Stimulated activated CD8-positive, alpha-beta memory T cell treated with anti-CD3 and anti-CD28 coated beads, Interleukin-7, amount 100 ng/mL, for 48 hours (primary cell): Measurements from ENCODE around the gene NPW.
A peak's percentile ranks its signal among the peaks of the same experiment; 100 is the strongest.

Experiments used
- DNase-seq, 2 donors: peaks; one replicate each; pipeline ENCODE4 v3.0.0-alpha.2; 2020; ENCODE audit warnings: low read depth in 1 of 2; ENCODE audit errors: extremely low read depth in 1 of 2

NPW gene

DNA sequence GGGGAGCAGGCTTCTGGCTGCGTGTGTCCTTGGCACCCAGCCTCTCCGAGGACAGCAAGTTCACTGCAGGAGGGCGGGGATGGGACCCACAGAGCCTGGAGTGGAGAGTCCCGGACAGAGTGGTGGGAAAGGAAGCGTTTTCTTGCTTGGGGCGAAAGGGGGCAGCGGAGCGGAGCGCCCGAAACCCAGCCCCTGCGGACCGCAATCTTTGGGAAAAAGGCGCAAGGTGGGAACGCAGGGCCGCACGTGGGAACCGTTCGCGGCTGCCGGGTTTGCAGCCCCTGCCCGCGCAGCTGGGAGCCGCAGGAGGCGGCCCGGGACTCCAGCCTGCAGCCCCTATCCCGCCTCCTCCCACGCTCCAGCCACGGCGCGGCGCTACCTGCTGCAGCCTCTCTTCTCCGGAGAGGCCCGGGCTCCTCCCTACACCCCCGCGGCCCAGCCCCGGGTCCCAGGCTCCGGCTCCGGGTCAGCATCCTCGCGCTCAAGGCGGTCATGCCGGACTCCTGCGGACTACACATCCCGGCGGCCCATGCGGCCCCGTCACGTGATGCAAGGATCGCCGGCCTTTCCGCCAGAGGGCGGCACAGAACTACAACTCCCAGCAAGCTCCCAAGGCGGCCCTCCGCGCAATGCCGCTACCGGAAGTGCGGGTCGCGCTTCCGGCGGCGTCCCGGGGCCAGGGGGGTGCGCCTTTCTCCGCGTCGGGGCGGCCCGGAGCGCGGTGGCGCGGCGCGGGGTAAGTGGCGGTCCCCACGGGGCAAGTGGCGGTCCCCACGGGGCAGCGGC is 27.9 kb downstream of the NPW start, which contains the start of the genes NTHL1 and TSC2:
TSS of gene NTHL1 (minus strand) at position 505 of the 786 bp plus-strand sequence. CDS start at position 494, 11 bp downstream.
TSS of gene TSC2 (plus strand) at position 656 of the 786 bp plus-strand sequence. CDS start 631 bp downstream, outside the sequence.
- peak; percentile 93 to 94 for DNase-seq

DNA sequence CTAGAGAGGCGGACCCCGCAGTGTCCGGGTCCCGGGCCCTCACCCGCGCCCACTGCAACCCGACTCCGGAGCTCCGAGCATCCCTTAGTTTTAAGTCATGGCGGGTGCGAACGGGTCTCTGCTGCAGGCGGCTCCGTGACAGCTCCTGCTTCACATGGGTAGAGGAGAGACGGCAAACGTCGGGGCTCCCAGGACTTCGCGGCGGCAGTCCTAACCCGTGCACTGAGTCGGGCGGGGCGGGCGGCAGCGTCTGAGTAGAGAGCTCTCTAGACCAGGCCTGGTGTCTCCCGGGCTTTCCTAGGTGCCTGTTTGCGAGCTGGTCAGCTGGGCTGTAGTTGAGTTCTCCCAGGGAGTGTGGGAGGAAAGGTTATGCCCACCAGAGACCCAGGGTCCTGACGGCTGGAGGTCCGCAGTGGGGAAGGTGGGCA is 28.5 kb downstream of the NPW start:
- no peak for DNase-seq

DNA sequence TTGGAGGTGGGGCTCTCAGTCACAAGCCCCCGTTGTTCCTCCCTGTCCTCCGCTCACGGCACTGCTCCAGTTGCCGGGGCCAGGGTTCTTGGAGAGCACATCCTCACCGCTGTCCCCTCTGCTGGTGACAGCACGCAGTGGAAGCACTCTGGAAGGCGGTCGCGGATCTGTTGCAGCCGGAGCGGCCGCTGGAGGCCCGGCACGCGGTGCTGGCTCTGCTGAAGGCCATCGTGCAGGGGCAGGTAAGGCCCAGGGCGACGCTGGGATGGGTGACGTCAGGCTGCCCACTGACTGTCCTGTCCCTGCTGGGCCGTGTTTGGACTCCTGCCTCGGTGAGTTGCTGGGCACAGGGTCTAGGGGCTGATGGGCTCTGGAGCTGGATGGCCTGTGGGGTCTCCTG is 33.6 kb downstream of the NPW start:
- DNase-seq = no peak

DNA sequence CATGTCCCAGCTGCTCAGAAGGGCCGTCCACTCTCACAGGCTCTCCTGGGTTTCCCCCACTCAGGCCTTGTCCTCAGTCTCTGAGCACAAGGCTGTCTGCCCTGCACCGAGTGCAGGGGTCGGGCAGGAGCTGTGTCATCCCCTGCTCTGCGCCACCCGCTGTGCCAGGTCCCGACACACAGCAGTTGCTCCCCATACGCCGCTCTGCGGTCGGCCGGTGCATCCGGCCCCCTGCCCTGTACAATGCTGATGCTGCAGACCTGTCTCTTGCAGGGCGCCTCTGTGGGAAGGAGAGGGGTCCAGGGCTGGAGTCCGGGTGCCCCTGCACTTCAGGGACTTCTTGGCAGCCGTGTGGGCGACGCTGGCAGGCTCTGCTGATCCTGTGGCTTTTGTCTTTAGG is 34.3 kb downstream of the NPW start:
- DNase-seq = no peak

DNA sequence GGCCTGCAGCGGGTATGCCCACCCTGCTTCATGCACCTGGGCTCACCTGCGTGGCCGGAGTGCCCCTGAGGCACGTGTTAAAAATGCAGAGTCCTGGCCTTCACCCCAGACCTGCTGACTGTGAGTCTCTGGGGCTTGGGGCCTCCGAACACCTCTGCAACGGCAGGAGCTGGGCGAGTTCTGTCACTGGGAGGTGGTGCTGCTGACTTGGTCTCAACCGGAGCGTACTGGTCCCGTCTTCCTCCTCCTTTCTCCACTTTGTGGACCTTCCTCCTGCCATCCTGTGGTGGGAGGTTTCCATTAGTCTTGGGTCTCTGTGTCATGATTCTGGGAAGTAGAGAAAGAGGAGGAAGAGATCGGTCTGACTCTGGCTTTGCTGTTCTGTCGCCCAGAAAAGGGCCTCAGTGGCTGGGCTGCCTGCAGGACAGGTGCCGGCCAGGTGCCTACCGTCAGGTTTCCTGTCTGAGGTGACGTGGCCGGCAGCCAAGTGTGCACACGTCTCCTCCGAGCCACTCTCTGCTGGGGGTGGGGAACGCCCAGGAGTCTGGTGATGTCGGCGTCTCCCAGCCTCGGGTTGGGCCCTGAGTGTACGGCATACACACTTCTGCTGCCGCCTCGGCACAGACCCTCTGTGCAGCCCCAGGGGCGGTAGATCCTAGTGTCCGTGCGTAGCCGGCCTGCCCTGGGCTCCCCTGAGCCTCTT is 35.1 kb downstream of the NPW start:
- DNase-seq = no peak

DNA sequence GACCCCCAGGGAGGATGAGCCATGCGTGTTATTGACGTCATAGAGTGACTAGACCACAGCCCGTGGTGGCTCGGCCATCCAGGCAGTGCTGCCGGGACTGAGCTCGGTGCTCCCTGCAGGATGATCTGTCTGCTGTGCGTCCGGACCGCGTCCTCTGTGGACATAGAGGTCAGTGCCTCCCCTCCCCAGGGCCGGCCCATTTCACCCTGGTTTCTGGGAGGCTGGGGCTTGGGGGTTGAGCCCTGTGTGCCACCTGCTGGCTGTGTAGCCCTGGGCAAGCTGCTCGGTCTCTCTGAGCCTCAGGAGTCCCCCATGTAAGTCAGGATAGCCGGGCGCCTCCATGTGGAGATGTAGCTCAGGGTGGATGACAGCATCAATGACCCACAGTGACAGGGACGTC is 36.5 kb downstream of the NPW start:
- no peak for DNase-seq

DNA sequence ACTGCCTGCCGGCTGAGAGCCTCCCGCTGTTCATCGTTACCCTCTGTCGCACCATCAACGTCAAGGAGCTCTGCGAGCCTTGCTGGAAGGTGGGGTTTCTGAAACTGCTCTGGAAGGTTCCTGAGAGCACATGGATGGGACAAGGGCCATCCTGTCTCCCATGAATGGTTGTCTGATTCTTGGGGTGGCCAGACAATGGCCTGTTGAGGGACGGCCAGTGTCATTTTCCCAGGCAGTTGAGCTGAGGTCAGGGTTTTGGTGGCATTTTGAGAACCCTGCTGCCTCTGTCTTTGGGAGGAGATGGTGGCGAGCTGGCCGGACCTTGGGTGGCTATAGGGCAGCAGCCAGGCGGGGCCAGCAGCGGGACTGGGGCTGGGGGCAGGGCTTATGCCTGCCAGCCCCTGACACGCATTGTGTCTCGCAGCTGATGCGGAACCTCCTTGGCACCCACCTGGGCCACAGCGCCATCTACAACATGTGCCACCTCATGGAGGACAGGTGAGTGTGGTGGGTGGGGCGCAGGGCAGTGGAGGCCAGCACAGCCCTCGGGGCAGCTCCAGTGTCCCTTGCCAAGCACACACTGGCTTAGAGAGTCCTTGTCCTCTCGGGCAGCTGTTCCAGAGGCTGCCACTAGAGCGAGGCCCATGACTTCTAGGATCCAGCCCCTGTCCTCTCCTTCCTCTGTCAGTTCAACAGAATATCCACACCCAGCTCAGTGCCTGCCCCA is 37.3 kb downstream of the NPW start:
- no peak for DNase-seq

DNA sequence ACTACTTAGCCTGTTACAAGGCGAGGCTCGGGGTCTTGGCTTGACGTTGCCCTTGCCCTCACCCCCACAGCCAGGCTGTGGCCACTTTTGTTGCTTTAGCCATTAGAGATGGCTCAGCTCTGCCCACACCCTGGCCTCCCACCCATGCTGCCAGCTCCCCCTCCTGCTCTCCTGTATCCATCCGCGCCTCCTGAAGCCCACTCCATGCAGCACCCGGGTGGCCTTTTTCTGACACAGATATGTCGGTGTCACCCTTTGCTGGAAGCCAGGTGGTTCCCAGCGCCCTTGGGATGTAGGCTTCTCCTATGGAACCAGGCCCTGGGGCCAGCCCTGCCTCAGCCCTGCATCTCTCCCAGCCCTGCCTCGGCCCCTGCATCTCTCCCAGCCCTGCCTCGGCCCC is 37.9 kb downstream of the NPW start:
- no peak for DNase-seq

DNA sequence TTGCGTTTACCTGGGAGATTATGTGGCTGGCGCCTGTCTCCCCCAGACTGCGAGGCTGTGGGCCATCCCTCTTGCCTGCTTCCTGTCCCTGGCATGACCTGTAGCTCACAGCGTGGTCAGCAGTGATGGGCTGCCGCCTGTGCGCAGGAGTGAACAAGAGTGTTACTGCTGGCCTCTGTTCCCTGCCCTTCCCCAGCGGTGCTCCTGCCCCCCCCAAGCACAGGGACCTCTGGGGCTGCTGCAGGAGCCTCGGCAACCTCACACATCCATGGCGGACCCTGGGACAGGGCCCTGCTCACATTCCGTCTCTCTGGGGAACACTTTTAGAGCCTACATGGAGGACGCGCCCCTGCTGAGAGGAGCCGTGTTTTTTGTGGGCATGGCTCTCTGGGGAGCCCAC is 38.8 kb downstream of the NPW start:
- DNase-seq = no peak

DNA sequence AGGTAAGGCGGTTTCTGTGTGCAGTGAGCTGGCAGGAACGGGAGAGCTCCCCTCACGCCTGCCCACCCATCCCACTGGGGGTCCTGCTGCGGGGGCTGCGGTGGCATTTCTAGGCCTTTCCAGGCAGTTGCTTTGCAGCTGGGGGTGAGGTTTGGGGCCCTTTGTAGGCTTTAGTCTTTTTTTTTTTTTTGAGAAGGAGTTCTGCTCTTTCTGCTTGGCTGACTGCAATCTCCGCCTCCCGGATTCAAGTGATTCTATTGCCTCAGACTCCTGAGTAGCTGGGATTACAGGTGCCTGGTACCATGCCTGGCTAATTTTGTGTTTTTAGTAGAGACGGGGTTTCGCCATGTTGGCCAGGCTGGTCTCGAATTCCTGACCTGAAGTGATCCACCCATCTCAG is 39.3 kb downstream of the NPW start:
- no peak for DNase-seq

DNA sequence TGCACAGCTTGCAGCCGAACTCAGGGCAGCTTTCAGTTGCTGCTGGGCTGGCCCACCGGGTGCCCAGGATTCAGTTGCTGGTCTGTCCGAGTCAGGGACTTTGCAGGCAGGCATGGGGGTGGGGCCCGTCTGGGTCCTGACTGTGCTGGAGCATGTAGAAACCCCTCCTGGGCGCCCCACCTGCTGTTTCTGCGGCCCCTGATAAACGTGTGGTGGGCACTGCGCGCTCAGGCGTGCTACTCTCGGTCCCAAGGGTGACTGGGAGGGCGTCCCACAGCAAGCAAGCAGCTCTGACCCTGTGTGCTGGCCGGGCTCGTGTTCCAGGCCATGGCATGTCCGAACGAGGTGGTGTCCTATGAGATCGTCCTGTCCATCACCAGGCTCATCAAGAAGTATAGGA is 40.8 kb downstream of the NPW start:
- no peak for DNase-seq

DNA sequence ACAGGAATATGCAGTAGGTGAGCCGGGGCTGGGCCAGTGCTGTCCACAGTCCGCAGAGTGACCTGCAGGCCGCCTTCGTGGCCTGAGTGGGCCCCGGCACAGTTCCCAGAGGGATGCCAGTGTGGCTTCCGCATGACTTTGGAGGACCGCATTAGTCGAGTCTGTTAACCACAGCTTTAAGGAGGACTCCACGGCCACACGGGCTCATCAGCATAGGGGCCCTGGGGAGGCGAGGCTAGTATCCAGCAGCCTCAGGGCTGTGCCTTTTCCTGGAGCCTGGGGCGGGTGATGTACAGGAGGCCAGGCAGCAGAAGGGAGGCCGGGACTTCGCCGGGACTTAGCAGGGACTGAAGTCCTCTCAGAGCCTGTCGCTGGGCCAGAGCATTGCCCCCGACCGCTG is 41.4 kb downstream of the NPW start:
- DNase-seq = no peak

DNA sequence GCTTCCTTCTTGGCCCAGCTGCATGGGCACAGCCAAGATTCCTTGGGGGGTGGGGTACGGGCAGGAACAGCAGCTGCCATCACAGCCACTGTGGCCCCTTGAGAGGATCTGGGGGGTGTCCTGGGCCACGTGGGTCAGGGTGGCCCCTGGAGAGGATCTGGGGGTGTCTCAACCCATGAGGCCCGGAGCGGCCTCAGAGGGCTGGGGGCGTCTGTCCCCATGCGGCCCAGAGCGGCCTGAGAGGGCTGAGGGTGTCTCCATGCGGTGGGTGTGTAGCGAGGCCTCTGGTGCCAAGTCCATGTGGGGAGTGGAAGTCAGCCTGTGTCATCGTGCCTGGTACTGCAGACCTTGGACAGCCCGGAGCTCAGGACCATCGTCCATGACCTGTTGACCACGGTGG is 41.9 kb downstream of the NPW start:
- DNase-seq = no peak

DNA sequence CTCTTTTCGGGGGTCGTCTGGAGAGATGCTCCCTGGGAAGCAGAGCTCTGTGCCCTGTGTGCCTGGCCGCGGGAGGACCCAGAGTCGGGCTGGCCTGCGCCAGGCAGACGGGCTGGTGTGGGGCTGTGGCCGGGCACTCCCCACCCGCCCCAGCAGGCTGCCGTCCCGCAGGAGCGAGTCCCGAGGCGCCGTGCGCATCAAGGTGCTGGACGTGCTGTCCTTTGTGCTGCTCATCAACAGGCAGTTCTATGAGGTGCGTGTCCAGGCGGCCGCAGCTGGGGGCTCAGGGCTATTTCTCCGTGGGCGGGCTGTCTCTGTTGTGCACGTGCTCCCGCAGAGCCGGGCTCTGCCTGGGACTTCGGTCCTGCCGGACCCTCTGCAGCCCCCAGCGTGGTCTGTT is 43.2 kb downstream of the NPW start:
- DNase-seq = no peak

DNA sequence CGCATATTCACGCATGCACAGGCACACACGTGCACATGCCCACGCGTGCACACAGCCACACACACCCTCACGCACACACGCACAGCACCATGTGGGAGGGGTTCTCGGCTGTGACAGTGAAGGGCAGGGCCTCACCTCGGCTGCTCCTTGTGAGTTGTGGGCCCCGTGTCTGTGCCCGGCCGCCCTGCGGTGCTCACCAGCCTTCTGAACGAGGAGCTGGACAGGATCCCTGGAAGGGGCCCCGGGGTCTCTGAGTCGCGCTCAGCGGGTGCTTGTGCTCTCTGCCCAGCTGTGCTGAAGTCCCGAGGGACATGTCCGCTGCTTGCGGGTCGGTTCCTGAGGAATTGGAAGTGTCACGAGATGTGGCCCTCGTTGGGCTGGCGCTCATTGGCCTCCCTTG is 44.3 kb downstream of the NPW start:
- no peak for DNase-seq

DNA sequence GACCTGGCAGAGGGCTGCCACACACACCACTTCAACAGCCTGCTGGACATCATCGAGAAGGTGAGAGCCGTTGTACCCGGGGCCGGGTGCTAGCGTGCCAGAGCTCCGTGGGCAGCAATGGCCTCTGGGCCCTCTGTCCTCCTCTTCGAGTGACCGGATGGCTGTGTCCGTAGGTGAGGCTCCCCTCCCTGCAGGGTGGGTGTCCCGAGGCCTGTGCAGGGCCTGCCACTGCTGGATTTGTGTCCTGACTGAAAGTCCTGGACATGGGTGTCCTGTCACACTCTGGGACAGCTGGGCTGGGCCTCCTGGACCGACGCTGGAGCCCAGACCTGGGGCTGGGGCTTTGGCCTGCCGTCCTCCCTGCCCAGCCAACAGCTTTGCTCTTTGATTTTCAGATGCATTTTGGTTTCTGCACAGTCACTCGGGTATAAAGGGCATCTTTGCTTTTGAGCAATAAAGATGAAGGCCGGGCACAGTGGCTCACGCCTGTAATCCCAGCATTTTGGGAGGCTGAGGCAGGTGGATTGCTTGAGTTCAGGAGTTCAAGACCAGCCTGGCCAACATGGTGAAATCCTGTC is 44.9 kb downstream of the NPW start:
- no peak for DNase-seq

DNA sequence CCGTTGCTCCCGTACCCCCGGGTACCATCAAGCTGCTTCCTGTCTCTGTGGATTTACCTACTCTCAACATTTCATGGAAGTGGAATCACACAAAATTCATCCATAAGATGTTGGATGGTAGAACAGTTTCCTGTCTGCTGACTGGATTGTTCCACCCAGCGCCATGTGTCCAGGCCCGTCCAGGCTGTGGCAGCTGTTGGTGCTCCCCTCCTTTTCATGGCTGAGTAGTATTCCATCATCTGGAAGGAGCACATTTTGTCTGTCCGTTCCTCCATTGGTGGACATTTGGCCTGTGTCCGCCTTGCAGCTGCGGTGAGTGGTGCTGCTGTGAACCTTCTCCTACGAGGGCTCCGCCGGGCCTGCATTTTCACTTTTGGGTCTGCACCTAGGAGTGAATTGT is 46.6 kb downstream of the NPW start:
- DNase-seq = no peak
